WTC11 (cell line): Measurements from ENCODE around the gene HP1BP3. TPM values are rescaled to one million over a fixed set of nuclear protein-coding genes. Genes with fewer than 3 reads are reported as not detected.
A peak's percentile ranks its signal among the peaks of the same experiment; 100 is the strongest.

ENCODE experiments used
- ATF1 ChIP-seq: sonication (generic); formaldehyde crosslinking; IDR thresholded peaks from 2 replicates; pipeline ENCODE4 v1.8.1; 2023; ENCODE audit warnings: mild to moderate bottlenecking, moderate library complexity, missing genetic modification reagents
- CREM ChIP-seq: sonication (generic); formaldehyde crosslinking; IDR thresholded peaks from 2 replicates; pipeline ENCODE4 v1.8.1; 2022; ENCODE audit warnings: mild to moderate bottlenecking, missing genetic modification reagents, moderate library complexity
- ETV6 ChIP-seq: sonication (generic); formaldehyde crosslinking; IDR thresholded peaks from 2 replicates; pipeline ENCODE4 v1.8.1; 2022; ENCODE audit warnings: mild to moderate bottlenecking, missing genetic modification reagents
- FOXK1 ChIP-seq: sonication (generic); formaldehyde crosslinking; IDR thresholded peaks from 2 replicates; pipeline ENCODE4 v1.8.0; 2022; ENCODE audit warnings: mild to moderate bottlenecking, moderate library complexity, missing genetic modification reagents
- FOXP1 ChIP-seq: sonication (generic); formaldehyde crosslinking; IDR thresholded peaks from 2 replicates; pipeline ENCODE4 v1.8.0; 2022; ENCODE audit warnings: missing genetic modification reagents, mild to moderate bottlenecking, moderate library complexity, borderline replicate concordance
- HMGA2 ChIP-seq: fragments of 250-450 bp; sonication (Bioruptor Pico); IDR thresholded peaks from 2 replicates; pipeline ENCODE4 v1.4.0; 2021; ENCODE audit warnings: mild to moderate bottlenecking, moderate library complexity
- JAZF1 ChIP-seq: fragments of 250-450 bp; sonication (Bioruptor Pico); IDR thresholded peaks from 2 replicates; pipeline ENCODE4 v1.9.0; 2021; ENCODE audit warnings: moderate library complexity, mild to moderate bottlenecking, inconsistent platforms
- KAT7 ChIP-seq: sonication (generic); formaldehyde crosslinking; IDR thresholded peaks from 2 replicates; pipeline ENCODE4 v1.8.1; 2023; ENCODE audit warnings: missing genetic modification reagents, mild to moderate bottlenecking, borderline replicate concordance
- NFYB ChIP-seq: sonication (generic); formaldehyde crosslinking; conservative IDR thresholded peaks from 2 replicates; pipeline ENCODE4 v1.8.0; 2022; ENCODE audit warnings: low read depth, missing genetic modification reagents
- NR1H2 ChIP-seq: sonication (generic); formaldehyde crosslinking; IDR thresholded peaks from 2 replicates; pipeline ENCODE4 v1.9.0; 2021; ENCODE audit warnings: mild to moderate bottlenecking, moderate library complexity, missing genetic modification reagents
- NR2C2 ChIP-seq: sonication (generic); formaldehyde crosslinking; IDR thresholded peaks from 2 replicates; pipeline ENCODE4 v1.8.0; 2022; ENCODE audit warnings: mild to moderate bottlenecking, missing genetic modification reagents
- OVOL2 ChIP-seq: fragments of 250-450 bp; sonication (Bioruptor Pico); IDR thresholded peaks from 2 replicates; pipeline ENCODE4 v1.9.0; 2021; ENCODE audit warnings: mild to moderate bottlenecking, borderline replicate concordance
- TP53 ChIP-seq: sonication (generic); formaldehyde crosslinking; IDR thresholded peaks from 2 replicates; pipeline ENCODE4 v1.8.1; 2023; ENCODE audit warnings: mild to moderate bottlenecking, missing genetic modification reagents
- ZNF121 ChIP-seq: sonication (generic); formaldehyde crosslinking; IDR thresholded peaks from 2 replicates; pipeline ENCODE4 v1.8.0; 2023; ENCODE audit warnings: missing genetic modification reagents
- ZNF232 ChIP-seq: sonication (generic); formaldehyde crosslinking; IDR thresholded peaks from 2 replicates; pipeline ENCODE4 v1.8.0; 2022; ENCODE audit warnings: mild to moderate bottlenecking, missing genetic modification reagents
- ZNF416 ChIP-seq: fragments of 250-450 bp; sonication (Bioruptor Pico); IDR thresholded peaks from 2 replicates; pipeline ENCODE4 v1.9.0; 2021; ENCODE audit warnings: mild to moderate bottlenecking, inconsistent platforms
- ZNF423 ChIP-seq: fragments of 250-450 bp; sonication (Bioruptor Pico); IDR thresholded peaks from 2 replicates; pipeline ENCODE4 v2.1.2; 2022; ENCODE audit warnings: mild to moderate bottlenecking, moderate library complexity
- total RNA-seq: library from RNA; stranded (reverse); gene quantifications from 3 replicates; pipeline ENCODE4 v1.2.3, GENCODE V29; 2021
- TF ChIP-seq, protein P1 (sequence below): sonication (generic); formaldehyde crosslinking; IDR thresholded peaks from 2 replicates; pipeline ENCODE4 v1.8.0; 2023; ENCODE audit warnings: missing genetic modification reagents
- TF ChIP-seq, protein P2 (sequence below): sonication (generic); formaldehyde crosslinking; IDR thresholded peaks from 2 replicates; pipeline ENCODE4 v1.8.1; 2022; ENCODE audit warnings: low read depth, mild to moderate bottlenecking, moderate library complexity, missing genetic modification reagents, borderline replicate concordance
- TF ChIP-seq, protein P3 (sequence below): sonication (generic); formaldehyde crosslinking; IDR thresholded peaks from 2 replicates; pipeline ENCODE4 v1.8.1; 2023; ENCODE audit warnings: mild to moderate bottlenecking, missing genetic modification reagents, moderate library complexity
- TF ChIP-seq, protein P4 (sequence below): sonication (generic); formaldehyde crosslinking; IDR thresholded peaks from 2 replicates; pipeline ENCODE4 v1.8.1; 2023; ENCODE audit warnings: mild to moderate bottlenecking, missing genetic modification reagents
- TF ChIP-seq, protein P5 (sequence below): sonication (generic); formaldehyde crosslinking; IDR thresholded peaks from 2 replicates; pipeline ENCODE4 v1.8.1; 2023; ENCODE audit warnings: mild to moderate bottlenecking, missing genetic modification reagents, moderate library complexity
- TF ChIP-seq, protein P6 (sequence below): sonication (generic); formaldehyde crosslinking; IDR thresholded peaks from 2 replicates; pipeline ENCODE4 v1.8.1; 2022; ENCODE audit warnings: mild to moderate bottlenecking, moderate library complexity, missing genetic modification reagents
- TF ChIP-seq, protein P7 (sequence below): sonication (generic); formaldehyde crosslinking; IDR thresholded peaks from 2 replicates; pipeline ENCODE4 v1.8.0; 2023; ENCODE audit warnings: missing genetic modification reagents, mild to moderate bottlenecking, borderline replicate concordance
- TF ChIP-seq, protein P8 (sequence below): sonication (generic); formaldehyde crosslinking; IDR thresholded peaks from 2 replicates; pipeline ENCODE4 v1.8.0; 2022; ENCODE audit warnings: mild to moderate bottlenecking, missing genetic modification reagents

Gene HP1BP3
- total RNA-seq, 1 experiment from 2014 or later = 121 TPM

DNA sequence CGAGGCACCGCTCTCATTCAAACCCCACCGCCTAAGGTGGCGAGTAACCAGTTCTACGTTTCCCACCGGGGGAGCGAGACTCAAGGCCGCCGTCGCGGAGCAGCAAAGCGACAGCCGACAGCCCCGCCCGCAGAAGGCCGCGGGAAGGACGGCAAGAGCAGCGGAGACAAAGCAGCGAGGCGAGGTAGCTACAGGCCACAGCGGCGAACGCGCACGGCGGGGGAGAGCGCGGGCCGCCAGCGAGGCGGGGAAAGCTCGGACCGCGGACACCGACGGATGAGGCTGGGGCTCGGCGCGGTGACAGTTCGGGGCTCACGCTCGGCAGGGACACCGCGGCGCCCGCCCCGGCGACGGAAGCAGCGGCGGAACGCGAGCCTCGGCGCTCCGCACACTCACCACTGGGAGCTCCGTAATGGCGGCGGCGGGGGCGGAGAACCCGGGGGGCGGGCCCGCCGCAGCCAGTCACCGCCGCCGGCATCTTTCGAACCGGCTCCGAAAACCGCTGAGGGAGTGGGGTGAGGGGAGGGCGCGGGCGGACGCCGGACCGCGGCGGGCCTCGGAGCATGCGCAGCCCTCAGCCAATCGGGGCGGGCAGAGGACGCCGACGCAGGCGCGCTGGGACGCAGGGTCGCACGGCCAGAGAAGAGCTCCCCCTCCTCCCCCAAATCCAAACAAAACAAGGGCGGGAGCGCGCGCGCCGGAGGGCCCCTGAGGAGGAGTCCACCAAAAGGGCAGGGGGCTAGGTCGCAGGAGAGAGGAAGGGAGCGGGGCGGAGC is 666 bp downstream of the HP1BP3 start (continued):
- TF ChIP-seq, protein P1, sequence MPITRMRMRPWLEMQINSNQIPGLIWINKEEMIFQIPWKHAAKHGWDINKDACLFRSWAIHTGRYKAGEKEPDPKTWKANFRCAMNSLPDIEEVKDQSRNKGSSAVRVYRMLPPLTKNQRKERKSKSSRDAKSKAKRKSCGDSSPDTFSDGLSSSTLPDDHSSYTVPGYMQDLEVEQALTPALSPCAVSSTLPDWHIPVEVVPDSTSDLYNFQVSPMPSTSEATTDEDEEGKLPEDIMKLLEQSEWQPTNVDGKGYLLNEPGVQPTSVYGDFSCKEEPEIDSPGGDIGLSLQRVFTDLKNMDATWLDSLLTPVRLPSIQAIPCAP = no peak
- TF ChIP-seq NR2C2 (CRISPR knock-in tag) (no peak), ZNF232 (CRISPR knock-in tag) (no peak), NR1H2 (no peak), ATF1 (CRISPR knock-in tag) (no peak), TP53 (CRISPR knock-in tag) (no peak), NFYB (CRISPR knock-in tag) (peak; percentile 74), ZNF121 (CRISPR knock-in tag) (no peak), HMGA2 (CRISPR knock-in tag) (no peak), JAZF1 (no peak), ZNF423 (CRISPR knock-in tag) (no peak), FOXK1 (CRISPR knock-in tag) (peak; percentile 71), FOXP1 (CRISPR knock-in tag) (peak; percentile 90), CREM (CRISPR knock-in tag) (peak; percentile 74), ETV6 (CRISPR knock-in tag) (peak; percentile 10; the same call in 1 of the 2 replicates), KAT7 (peak; percentile 77; the same call in 1 of the 2 replicates), ZNF416 (CRISPR knock-in tag) (0 out of 2 replicates have a peak, but pooled peaks have one; percentile 31), OVOL2 (CRISPR knock-in tag) (no peak)
- TF ChIP-seq, protein P2, sequence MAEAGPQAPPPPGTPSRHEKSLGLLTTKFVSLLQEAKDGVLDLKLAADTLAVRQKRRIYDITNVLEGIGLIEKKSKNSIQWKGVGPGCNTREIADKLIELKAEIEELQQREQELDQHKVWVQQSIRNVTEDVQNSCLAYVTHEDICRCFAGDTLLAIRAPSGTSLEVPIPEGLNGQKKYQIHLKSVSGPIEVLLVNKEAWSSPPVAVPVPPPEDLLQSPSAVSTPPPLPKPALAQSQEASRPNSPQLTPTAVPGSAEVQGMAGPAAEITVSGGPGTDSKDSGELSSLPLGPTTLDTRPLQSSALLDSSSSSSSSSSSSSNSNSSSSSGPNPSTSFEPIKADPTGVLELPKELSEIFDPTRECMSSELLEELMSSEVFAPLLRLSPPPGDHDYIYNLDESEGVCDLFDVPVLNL = 0 out of 2 replicates have a peak, but pooled peaks have one; percentile 21
- TF ChIP-seq, protein P3, sequence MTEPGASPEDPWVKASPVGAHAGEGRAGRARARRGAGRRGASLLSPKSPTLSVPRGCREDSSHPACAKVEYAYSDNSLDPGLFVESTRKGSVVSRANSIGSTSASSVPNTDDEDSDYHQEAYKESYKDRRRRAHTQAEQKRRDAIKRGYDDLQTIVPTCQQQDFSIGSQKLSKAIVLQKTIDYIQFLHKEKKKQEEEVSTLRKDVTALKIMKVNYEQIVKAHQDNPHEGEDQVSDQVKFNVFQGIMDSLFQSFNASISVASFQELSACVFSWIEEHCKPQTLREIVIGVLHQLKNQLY (CRISPR knock-in tag) = peak; percentile 31; the same call in 1 of the 2 replicates
- TF ChIP-seq, protein P4, sequence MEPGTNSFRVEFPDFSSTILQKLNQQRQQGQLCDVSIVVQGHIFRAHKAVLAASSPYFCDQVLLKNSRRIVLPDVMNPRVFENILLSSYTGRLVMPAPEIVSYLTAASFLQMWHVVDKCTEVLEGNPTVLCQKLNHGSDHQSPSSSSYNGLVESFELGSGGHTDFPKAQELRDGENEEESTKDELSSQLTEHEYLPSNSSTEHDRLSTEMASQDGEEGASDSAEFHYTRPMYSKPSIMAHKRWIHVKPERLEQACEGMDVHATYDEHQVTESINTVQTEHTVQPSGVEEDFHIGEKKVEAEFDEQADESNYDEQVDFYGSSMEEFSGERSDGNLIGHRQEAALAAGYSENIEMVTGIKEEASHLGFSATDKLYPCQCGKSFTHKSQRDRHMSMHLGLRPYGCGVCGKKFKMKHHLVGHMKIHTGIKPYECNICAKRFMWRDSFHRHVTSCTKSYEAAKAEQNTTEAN (CRISPR knock-in tag) = peak; percentile 84; the same call in 1 of the 2 replicates
- TF ChIP-seq, protein P5, sequence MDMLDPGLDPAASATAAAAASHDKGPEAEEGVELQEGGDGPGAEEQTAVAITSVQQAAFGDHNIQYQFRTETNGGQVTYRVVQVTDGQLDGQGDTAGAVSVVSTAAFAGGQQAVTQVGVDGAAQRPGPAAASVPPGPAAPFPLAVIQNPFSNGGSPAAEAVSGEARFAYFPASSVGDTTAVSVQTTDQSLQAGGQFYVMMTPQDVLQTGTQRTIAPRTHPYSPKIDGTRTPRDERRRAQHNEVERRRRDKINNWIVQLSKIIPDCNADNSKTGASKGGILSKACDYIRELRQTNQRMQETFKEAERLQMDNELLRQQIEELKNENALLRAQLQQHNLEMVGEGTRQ (CRISPR knock-in tag) = no peak
- TF ChIP-seq, protein P6, sequence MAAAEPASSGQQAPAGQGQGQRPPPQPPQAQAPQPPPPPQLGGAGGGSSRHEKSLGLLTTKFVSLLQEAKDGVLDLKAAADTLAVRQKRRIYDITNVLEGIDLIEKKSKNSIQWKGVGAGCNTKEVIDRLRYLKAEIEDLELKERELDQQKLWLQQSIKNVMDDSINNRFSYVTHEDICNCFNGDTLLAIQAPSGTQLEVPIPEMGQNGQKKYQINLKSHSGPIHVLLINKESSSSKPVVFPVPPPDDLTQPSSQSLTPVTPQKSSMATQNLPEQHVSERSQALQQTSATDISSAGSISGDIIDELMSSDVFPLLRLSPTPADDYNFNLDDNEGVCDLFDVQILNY (CRISPR knock-in tag) = peak; percentile 18; the same call in 1 of the 2 replicates
- TF ChIP-seq, protein P7, sequence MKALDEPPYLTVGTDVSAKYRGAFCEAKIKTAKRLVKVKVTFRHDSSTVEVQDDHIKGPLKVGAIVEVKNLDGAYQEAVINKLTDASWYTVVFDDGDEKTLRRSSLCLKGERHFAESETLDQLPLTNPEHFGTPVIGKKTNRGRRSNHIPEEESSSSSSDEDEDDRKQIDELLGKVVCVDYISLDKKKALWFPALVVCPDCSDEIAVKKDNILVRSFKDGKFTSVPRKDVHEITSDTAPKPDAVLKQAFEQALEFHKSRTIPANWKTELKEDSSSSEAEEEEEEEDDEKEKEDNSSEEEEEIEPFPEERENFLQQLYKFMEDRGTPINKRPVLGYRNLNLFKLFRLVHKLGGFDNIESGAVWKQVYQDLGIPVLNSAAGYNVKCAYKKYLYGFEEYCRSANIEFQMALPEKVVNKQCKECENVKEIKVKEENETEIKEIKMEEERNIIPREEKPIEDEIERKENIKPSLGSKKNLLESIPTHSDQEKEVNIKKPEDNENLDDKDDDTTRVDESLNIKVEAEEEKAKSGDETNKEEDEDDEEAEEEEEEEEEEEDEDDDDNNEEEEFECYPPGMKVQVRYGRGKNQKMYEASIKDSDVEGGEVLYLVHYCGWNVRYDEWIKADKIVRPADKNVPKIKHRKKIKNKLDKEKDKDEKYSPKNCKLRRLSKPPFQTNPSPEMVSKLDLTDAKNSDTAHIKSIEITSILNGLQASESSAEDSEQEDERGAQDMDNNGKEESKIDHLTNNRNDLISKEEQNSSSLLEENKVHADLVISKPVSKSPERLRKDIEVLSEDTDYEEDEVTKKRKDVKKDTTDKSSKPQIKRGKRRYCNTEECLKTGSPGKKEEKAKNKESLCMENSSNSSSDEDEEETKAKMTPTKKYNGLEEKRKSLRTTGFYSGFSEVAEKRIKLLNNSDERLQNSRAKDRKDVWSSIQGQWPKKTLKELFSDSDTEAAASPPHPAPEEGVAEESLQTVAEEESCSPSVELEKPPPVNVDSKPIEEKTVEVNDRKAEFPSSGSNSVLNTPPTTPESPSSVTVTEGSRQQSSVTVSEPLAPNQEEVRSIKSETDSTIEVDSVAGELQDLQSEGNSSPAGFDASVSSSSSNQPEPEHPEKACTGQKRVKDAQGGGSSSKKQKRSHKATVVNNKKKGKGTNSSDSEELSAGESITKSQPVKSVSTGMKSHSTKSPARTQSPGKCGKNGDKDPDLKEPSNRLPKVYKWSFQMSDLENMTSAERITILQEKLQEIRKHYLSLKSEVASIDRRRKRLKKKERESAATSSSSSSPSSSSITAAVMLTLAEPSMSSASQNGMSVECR (CRISPR knock-in tag) = peak; percentile 83
- TF ChIP-seq, protein P8, sequence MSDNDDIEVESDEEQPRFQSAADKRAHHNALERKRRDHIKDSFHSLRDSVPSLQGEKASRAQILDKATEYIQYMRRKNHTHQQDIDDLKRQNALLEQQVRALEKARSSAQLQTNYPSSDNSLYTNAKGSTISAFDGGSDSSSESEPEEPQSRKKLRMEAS (CRISPR knock-in tag) = peak; percentile 80; the same call in 1 of the 2 replicates
